GM19463 (cell line): ENCODE data around the gene BRSK2.
"Not testable (repeated sequence)": the region's sequence is repeated elsewhere in the genome, so short reads cannot be mapped to it uniquely, and the experiment has no call there.

Experiments used
- ATAC-seq: cut with Tn5 transposase; IDR thresholded peaks from one replicate; pipeline ENCODE4 v1.9.1; 2021; ENCODE audit warnings: mild to moderate bottlenecking, moderate library complexity; ENCODE audit not compliant: unreplicated experiment

Gene BRSK2

GRCh38 chr11:1433568-1433967 lies 43.8 kb downstream of the BRSK2 start:
- ATAC-seq, result no peak

- no peak for ATAC-seq
Measured at GRCh38 chr11:1433977-1434640, 44.4 kb downstream of the BRSK2 start.

- ATAC-seq, result not testable (repeated sequence)
Measured at GRCh38 chr11:1435479-1435819, 45.7 kb downstream of the BRSK2 start.

GRCh38 chr11:1435820-1436467 lies 46.2 kb downstream of the BRSK2 start:
- no peak for ATAC-seq

- ATAC-seq, result no peak
Measured at GRCh38 chr11:1436468-1437039, 46.8 kb downstream of the BRSK2 start.

GRCh38 chr11:1437500-1437899 lies 47.8 kb downstream of the BRSK2 start:
- no peak for ATAC-seq

- ATAC-seq, result no peak
Measured at GRCh38 chr11:1438261-1438966, 48.7 kb downstream of the BRSK2 start.

GRCh38 chr11:1438967-1439330 lies 49.2 kb downstream of the BRSK2 start:
- no peak for ATAC-seq

- no peak for ATAC-seq
Measured at GRCh38 chr11:1439341-1439740, 49.6 kb downstream of the BRSK2 start.

- ATAC-seq, result no peak
Measured at GRCh38 chr11:1440066-1440465, 50.3 kb downstream of the BRSK2 start.

GRCh38 chr11:1440496-1440895 lies 50.8 kb downstream of the BRSK2 start:
- no peak for ATAC-seq

GRCh38 chr11:1442163-1442562 lies 52.4 kb downstream of the BRSK2 start:
- no peak for ATAC-seq

GRCh38 chr11:1442807-1443366 lies 53.2 kb downstream of the BRSK2 start:
- ATAC-seq, result no peak

GRCh38 chr11:1443737-1444136 lies 54.0 kb downstream of the BRSK2 start:
- ATAC-seq, result no peak

GRCh38 chr11:1444321-1444720 lies 54.6 kb downstream of the BRSK2 start:
- no peak for ATAC-seq

- ATAC-seq, result no peak
Measured at GRCh38 chr11:1444823-1445422, 55.2 kb downstream of the BRSK2 start.

- ATAC-seq, result no peak
Measured at GRCh38 chr11:1445741-1446445, 56.2 kb downstream of the BRSK2 start.

- ATAC-seq, result no peak
Measured at GRCh38 chr11:1446623-1447022, 56.9 kb downstream of the BRSK2 start.

- no peak for ATAC-seq
Measured at GRCh38 chr11:1447845-1448825, 58.4 kb downstream of the BRSK2 start.
